Glomerular endothelial cell (primary cell): ENCODE data around the gene STRN3. TPM values are rescaled to one million over a fixed set of nuclear protein-coding genes. Genes with fewer than 3 reads are reported as not detected.

ENCODE experiments used
- total RNA-seq: library from RNA; depleted of rRNA; stranded (reverse); fragments of >200 nt; gene quantifications from 2 replicates; pipeline ENCODE4 v1.2.3, GENCODE V29; 2015

The STRN3 gene
- total RNA-seq, 1 donor from 2014 or later, result 27.6 TPM

Other genes starting within 250 kb of the STRN3 start
- gene COCH, start 151.8 kb downstream of the STRN3 start, total RNA-seq, result 1.1 and 1.8 TPM in 2 replicates
- gene AP4S1, start 730 bp downstream of the STRN3 start, total RNA-seq, result 2.4 and 3.7 TPM in 2 replicates
- gene HECTD1, start 181.4 kb upstream of the STRN3 start, total RNA-seq, result 122 and 134 TPM in 2 replicates